Naive B cell (primary cell): ENCODE data around the gene SCRN3. TPM values are rescaled to one million over a fixed set of nuclear protein-coding genes. Genes with fewer than 3 reads are reported as not detected.

ENCODE experiments used
- ATAC-seq, 2 donors: fragments of 150-1000 bp; cut with Tn5 transposase; 2 replicates each; pipeline ENCODE4 v1.10.0; 2021; ENCODE audit warnings: low read depth in 2 of 2, mild to moderate bottlenecking in 2 of 2, moderate library complexity in 2 of 2
- DNase-seq: peaks from one replicate; pipeline ENCODE4 v3.0.0; 2022
- H3K27ac Mint-ChIP-seq, 6 donors: one replicate each; pipeline ENCODE4 v1.8.0; 2020 to 2022; ENCODE audit warnings: mild to moderate bottlenecking in 6 of 6, mixed read lengths in 6 of 6, moderate library complexity in 5 of 6, inconsistent platforms in 2 of 6
- H3K27me3 Mint-ChIP-seq, 3 donors: one replicate each; pipeline ENCODE4 v1.8.0; 2021 to 2022; ENCODE audit warnings: mixed read lengths in 3 of 3, mild to moderate bottlenecking in 1 of 3
- H3K36me3 Mint-ChIP-seq, 2 donors: one replicate each; pipeline ENCODE4 v1.8.0; 2020 to 2022; ENCODE audit warnings: mixed read lengths in 2 of 2, inconsistent platforms in 1 of 2, mild to moderate bottlenecking in 1 of 2
- H3K4me1 Mint-ChIP-seq, 3 donors: one replicate each; pipeline ENCODE4 v1.8.0; 2020 to 2022; ENCODE audit warnings: mixed read lengths in 3 of 3, inconsistent platforms in 1 of 3, mild to moderate bottlenecking in 1 of 3, moderate library complexity in 1 of 3
- H3K4me3 Mint-ChIP-seq, 8 donors: one replicate each; pipeline ENCODE4 v1.8.0; 2020 to 2022; ENCODE audit warnings: mild to moderate bottlenecking in 8 of 8, mixed read lengths in 8 of 8, moderate library complexity in 8 of 8, inconsistent platforms in 2 of 8
- H3K9me3 Mint-ChIP-seq, 7 donors: one replicate each; pipeline ENCODE4 v1.8.0; 2020 to 2022; ENCODE audit warnings: mixed read lengths in 7 of 7, mild to moderate bottlenecking in 5 of 7, inconsistent platforms in 2 of 7, moderate library complexity in 1 of 7
- polyA plus RNA-seq, 6 donors: library from polyadenylated mRNA; unstranded; fragments of 300-500 nt; fragmentation: Illumina TruSeq; gene quantifications; one replicate each; pipeline ENCODE4 v1.2.3, GENCODE V29; 2021; ENCODE audit warnings: low read depth in 6 of 6

Gene SCRN3
- polyA plus RNA-seq, 6 donors from 2014 or later = 13.9 to 22.1 (median 16.5) TPM

DNA sequence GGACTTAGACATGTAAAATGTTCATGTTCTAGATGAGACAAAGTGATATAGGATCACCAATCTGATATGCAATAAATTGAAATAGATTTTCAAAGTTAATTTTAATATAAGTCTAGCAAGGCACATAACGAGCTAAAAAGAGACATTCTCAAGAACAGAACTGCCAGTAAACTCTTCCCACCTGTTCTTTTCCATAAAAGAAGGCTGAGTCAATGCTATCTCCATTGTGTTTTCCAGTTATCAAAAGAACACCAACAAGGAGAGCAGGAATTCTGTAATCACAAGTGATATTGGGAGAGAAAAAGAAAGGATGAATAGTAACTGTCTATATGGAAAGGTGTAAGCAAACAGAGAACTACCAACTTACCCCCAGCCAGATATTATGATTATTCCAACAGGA, 65.7 kb downstream of the SCRN3 start:
- ATAC-seq (no peak), DNase-seq (no peak)
- Mint-ChIP-seq H3K4me1 (no peaks in the 10 kb centered on the region), H3K9me3 (no peaks in the 10 kb centered on the region), H3K27me3 (no peaks in the 10 kb centered on the region), H3K36me3 (no peaks in the 10 kb centered on the region), H3K27ac (no peak overlapping the region), H3K4me3 (no peak overlapping the region)

DNA sequence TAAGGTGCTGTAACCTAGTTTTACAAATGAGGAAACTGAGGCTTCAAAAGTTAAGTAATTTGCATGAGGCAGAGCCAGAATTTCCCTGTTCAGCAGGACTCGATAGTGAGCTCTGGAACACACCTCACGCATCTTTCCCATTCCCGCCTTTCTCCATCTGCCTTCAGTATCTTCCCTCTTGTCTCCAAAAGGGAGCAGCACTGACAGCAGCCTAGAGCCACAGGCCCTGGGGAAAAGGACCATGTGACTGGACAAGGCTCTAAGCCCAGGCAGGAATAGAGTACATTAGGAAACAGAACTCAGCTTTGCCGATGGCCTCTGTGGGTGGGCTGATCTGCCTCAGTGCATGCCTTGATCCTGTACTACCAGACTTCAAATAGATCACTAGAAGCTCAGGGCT, 69.8 kb downstream of the SCRN3 start:
- Mint-ChIP-seq H3K36me3 (no peaks in the 10 kb centered on the region), H3K9me3 (no peaks in the 10 kb centered on the region), H3K27me3 (no peaks in the 10 kb centered on the region), H3K4me1 (no peaks in the 10 kb centered on the region), H3K4me3 (no peak overlapping the region), H3K27ac (no peak overlapping the region)
- DNase-seq (no peak), ATAC-seq (no peak)

- DNase-seq (no peak), ATAC-seq (no peak)
- peaks cover 0 to 5% (median 0%) of the 10 kb centered on the region in 3 donors for H3K4me1 Mint-ChIP-seq
- peaks cover 0 to 3% of the 10 kb centered on the region in 2 donors for H3K36me3 Mint-ChIP-seq
- no peaks in the 10 kb centered on the region for H3K27me3 Mint-ChIP-seq
- H3K9me3 Mint-ChIP-seq = no peaks in the 10 kb centered on the region
- no peak overlapping the region for H3K4me3 Mint-ChIP-seq
- peak overlapping the region in 1 of 6 donors; percentile 72 for H3K27ac Mint-ChIP-seq
Measured at GRCh38 chr2:174473796-174474195, 78.3 kb downstream of the SCRN3 start.

GRCh38 chr2:174477759-174478158, 82.2 kb downstream of the SCRN3 start:
- ATAC-seq (no peak), DNase-seq (no peak)
- Mint-ChIP-seq H3K4me3 (no peak overlapping the region), H3K4me1 (peaks cover 0 to 5% (median 0%) of the 10 kb centered on the region in 3 donors), H3K9me3 (no peaks in the 10 kb centered on the region), H3K36me3 (peaks cover 0 to 5% of the 10 kb centered on the region in 2 donors), H3K27me3 (no peaks in the 10 kb centered on the region), H3K27ac (no peak overlapping the region)

Other genes starting within 250 kb of the SCRN3 start
- 10 to 100 TPM; 58.1 to 77.6 (median 67.1) TPM for gene OLA1, start 147.2 kb upstream of the SCRN3 start, polyA plus RNA-seq
- not detected for gene SP9, start 60.8 kb upstream of the SCRN3 start, polyA plus RNA-seq
- gene GPR155, start 91.3 kb downstream of the SCRN3 start, polyA plus RNA-seq = 1 to 10 TPM; 1.9 to 6.5 (median 4.1) TPM
- 100 to 1,000 TPM in 1 of 6 donors, 10 to 100 TPM in 5; 67.8 to 119 (median 95.5) TPM for gene WIPF1, start 202.1 kb downstream of the SCRN3 start, polyA plus RNA-seq